HG03442 (cell line): ENCODE measurements around the gene PAPSS2.

Experiments used
- ATAC-seq: cut with Tn5 transposase; IDR thresholded peaks from one replicate; pipeline ENCODE4 v1.9.1; 2021; ENCODE audit warnings: mild to moderate bottlenecking, moderate library complexity; ENCODE audit not compliant: unreplicated experiment

Gene PAPSS2

DNA sequence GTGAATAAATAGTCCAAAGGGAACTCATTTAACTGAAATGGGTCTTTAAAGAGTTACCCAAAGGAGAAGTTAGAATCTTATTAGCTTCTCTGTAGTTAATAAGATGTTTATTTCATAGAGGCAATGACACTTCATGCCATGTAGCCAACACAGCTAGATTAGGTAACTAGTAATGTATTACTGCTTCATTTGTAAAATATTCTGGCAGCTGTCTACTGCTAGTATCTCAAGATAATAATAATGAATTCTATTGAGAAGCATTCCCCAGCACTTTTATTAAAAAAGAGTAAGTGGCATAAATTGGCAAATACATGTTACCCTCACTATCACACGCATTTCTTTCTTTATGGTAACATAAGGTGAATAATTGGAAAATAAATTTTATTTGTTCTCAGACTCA is 10.1 kb downstream of the PAPSS2 start:
- ATAC-seq: no peak

- ATAC-seq: no peak
These were observed 10.9 kb downstream of the PAPSS2 start for GRCh38 chr10:87670586-87670985.

GRCh38 chr10:87671139-87671815 is 11.6 kb downstream of the PAPSS2 start:
- ATAC-seq: no peak

GRCh38 chr10:87672551-87672950 is 12.9 kb downstream of the PAPSS2 start:
- ATAC-seq: no peak

DNA sequence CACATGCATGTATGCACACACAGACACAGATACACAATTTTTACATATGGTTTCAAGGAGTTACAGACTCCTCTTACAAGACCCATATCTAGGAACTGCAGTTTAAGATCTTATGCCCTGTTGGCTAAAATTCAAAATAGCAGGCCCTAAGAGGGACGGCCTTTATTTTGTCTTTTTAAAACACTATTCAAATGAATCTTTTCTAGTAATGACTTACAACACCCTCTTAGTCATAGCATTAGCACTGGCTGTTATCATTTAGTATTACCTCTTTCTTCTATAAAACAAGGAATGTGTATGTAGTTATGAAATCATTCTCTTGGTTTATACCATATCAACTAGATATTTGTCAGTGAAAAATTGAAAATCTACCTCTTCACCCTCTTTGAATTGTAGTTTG is 15.3 kb downstream of the PAPSS2 start:
- ATAC-seq: no peak

DNA sequence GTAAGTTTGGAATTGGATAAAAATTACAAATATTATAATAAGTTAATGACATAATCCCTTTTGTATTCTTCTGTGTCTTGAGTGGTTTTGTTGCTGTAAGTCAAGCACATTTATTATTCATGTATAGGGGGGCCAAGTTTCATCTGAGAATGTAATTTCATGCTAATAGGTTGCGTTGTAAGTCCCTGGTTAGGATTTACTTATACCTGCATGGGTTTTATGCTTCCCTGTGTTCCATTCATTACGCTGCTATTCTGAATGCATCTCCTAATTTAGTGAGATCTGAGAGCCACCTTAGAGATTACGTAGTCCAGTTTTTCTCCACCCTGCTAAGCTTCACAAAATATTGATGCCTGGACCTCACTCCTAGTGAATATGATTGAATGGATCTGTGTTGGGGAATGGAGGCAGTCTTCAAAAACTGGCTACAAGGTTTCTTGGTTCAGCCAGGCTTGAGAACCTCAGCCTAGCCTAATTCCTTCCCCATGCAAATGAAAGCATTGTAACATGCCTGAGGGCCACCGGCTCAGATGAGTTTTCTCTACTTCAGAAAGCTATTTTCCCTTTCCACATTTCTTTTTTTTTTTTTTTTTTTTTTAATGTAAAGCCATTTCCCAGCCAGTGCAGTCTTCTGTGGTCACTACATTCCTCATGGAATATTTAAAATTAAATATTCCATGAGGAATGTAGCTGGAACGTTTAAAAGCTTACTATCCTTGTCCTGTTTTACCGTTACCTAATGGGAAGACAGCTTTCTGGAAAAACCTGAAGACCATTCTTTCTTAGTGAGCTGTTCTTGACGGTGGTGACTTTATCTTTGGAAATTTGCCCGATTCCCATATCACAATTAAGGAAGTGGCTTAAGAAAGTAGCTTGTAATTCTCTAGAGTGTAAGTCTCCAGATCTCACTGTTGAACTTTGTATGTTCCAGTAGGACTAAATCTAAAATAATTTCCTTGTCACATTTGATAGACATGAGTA is 16.0 kb downstream of the PAPSS2 start:
- no peak for ATAC-seq

GRCh38 chr10:87677595-87677994 is 17.9 kb downstream of the PAPSS2 start:
- no peak for ATAC-seq

DNA sequence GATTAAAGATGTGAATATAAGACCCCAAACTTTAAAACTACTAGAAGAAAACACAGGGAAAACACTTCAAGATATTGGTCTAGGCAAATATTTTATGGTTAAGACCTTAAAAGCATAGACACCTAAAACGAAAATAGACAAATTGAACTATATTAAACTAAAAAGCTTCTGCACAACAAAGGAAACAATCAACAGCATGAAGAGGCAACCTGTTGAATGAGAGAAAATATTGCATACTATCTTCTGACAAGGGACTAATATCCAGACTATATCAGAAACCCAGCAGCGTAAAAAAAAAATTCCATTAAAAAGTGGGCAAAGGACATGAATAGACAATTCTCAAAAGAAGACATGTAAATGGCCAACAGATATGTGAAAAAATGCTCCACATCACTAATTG is 18.6 kb downstream of the PAPSS2 start:
- no peak for ATAC-seq

DNA sequence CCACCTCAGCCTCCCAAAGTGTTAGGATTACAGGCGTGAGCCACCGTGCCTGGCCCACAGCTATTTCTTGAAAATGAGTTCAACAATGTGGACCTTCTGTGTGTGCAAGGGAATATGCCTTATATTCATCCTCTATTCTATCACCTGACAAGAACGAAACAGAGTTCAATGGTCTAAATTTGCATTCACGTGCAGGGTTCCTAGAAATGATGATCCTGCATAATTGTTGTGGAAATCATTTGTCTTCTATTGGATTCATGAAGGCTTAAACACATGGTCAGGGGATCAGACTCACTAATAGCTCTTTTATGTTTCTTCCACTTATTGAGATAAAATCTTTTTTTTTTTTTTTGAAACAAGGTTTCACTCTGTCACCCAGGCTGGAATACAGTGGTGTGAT is 23.7 kb downstream of the PAPSS2 start:
- no peak for ATAC-seq

DNA sequence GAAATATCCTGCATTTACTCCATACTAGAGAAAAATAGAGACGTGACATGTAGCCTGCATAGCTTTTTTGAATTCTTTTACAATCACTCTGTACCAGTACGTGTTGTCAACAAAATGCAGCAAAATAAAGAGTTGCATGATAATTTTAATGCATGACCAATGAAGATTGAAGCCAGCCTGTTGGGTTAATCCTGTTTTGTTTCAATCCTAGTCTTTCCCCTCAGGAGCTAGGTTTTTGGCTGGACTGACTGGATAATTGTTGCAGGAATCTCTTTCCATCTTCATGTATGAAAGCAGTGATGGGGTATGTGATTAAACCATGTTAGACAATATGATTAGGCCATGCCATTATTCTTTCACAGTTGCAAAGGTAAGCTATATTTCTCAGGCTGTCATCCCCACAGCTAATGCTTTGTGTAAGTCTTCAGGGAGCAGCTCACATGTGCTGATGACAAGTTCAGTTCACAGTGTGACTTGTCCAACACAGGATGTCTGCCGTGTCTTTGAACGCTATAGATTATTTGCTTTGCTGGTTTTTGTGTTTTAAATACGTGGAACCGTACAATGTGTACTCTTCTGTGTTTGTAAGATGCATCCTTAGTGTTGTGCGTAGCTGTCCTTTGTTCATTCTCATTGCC is 24.4 kb downstream of the PAPSS2 start:
- no peak for ATAC-seq

DNA sequence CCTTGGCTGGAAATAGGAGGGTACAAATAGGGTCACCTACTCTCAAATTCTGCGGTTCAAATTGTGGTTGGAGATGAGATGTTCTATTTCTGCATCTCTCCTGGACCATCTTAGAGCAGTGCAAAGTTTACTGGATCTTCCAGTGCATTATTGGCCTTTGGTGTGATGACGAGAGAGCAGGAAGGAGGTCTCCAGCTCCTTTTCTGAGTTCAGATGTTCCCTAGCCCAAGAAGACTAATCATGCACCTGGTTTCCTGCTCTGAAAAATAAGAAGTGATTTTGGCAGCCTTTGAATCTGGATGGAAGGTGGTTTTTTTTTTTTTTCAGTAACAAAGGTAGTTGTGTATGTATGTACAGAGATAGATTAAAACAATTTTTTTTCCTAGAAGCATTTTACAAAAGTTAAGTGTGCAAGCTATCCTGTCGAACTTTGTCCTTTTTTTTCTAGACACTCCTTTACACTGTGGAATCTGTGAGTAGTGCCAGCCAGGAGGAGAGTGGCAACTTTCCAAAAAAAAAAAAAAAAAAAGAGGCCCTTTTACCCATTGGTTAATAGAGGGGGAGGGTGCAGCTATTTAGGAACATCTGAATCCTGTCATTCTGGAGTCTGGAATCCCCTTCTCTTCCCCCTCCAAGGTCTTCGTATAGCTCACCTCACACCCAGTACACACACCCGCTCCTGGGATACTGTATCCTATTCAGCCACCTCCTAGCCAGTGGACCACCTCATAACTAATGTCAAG is 26.3 kb downstream of the PAPSS2 start:
- ATAC-seq: no peak

DNA sequence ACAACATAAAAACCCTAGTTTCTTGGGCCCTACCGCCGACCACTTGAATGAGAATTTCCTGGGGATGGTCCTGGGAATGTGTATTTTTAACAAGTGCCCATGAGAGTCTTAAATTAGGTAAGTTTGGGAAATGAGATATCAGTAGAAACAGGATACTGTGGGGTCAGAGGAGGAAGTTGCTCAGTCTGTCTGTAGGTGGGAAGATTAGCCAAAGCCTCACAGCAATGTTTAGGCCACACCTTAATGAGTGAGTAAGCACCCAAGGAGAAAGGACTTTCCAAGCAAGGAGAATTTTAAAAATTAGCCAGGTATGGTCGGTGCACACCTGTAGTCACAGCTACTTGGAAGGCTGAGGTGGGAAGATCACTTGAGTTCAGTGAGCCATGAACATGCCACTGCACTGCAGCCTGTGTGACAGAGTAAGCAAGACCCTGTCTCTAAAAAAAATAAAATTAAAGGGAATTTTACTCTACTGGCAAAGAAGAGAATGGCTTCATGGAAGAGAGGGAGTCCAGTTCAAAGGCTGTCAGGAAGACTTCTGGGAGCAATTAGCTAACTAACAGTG is 31.9 kb downstream of the PAPSS2 start:
- ATAC-seq: no peak

DNA sequence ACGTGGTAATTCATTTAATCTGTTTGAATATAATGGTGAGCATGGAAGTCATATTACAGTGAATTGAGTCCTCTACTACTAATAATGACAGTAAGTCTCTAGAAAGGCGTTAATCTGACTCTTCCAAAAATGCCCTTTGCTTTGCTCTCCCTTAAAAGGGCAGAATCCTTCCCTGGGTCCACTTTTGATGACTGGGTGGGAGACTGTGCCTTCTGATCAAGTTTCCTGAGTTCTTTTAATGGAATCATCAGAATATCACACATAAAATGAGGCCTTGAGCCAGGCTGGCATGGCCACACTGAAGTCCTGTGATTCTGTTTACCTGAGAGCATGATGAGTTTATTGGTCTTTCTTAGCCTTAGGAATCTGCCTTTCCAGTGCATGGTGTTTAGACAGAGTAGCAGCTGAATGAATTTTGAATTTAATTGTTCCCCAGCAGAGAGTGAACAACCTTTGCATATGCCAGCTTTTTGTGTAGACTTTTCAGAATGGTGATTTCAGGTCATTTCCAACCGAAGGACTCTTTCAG is 33.3 kb downstream of the PAPSS2 start:
- ATAC-seq: no peak

- no peak for ATAC-seq
These were observed 34.5 kb downstream of the PAPSS2 start for GRCh38 chr10:87694011-87694794.

- ATAC-seq: no peak
These were observed 35.4 kb downstream of the PAPSS2 start for GRCh38 chr10:87695074-87695473.

- ATAC-seq: no peak
These were observed 37.5 kb downstream of the PAPSS2 start for GRCh38 chr10:87696922-87697745.

DNA sequence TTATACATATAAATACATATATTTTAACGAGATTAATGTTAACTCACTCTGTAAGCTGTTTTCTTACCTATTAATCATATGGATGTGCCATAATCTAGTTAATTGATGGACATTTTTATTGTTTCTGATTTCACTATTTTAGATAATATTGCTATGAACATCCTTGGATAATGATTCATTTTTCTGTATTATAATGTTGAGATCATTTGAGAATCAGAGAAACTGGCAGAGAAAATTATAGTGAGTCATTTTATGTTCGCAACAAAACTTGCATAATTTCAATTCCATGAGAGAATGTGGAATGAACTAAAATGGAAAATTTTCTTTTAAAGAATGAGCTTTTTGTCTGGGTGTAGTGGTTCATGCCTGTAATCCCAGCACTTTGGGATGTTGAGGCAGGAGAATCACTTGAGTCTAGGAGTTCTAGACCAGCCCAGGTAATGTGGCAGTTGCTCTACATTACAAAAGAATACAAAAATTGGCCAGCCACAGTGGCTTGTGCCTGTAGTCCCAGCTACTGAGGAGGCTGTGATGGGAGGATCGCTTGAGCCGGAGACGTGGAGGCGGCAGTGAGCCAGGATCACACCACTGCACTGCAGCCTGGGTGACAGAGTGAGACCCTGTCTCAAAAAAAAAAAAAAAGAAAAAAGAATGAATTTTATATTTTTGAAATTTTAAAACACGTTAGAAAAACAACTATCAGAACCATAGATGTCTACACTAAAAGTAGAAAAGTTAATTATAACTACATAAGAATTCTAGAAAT is 40.5 kb downstream of the PAPSS2 start:
- ATAC-seq: no peak
